ENCODE data around the gene MTSS2.

The MTSS2 gene

DNA sequence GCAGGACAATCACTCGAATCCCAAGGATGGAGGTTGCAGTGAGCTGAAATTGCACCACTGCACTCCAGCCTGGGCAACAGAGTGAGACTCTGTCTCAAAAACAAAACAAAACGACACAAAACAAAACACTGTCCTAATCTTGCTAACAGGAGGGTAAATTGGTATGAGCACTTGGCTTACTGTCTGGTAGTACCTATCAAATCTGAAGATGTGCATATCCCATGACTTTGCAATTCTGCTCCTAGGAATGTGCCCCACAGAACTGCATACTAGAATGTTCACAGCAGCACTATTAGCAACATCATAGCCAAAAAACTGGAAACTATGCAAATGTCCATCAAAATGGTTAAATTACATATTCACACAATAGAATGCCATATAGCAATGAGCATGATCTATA is 15.7 kb downstream of the MTSS2 start:
- no peak for DNase-seq

DNA sequence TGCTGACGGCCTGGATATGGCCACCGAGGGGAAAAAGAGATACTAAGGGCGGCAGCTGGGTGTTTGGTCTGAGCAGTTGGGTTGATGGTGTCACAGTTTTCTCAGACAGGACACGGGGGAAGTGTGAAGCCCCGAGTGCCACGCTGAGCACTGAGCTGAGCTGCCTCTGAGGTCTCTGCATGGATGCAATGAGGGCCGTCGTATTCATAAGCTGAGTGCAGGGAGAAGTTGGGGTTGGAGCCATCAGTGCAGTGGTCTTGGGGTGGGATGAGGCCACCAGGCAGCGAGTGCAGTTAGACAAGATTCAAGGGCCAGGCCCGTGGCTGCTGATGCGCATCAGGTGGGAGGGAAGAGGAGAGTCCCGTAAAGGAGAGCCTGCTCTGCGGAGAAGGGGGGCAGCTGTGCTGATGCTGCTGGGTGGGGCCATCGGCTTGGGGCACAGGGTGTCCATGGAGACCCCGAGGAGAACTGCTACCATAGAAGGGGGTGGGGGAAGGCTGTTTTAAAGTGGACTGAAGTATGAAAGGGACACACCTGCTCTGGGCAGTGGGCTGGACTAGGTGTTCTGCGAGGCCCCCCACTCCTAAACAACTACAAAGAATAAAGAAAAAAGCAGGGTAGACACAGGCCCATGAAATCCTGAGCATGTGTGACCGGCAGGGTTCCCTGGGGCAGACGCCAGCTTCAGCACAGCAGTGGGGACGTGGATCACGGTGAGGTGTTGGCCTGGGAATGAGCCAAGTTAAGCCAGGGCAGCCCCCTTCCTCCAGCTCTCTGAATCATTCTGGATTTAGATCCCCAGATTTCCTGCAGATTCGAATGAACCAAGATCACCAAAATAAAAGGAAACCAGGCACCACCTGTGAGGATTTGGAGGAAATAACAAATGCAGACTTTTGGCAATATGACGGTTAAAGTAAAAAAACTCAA is 19.8 kb downstream of the MTSS2 start:
- no peak for DNase-seq

DNA sequence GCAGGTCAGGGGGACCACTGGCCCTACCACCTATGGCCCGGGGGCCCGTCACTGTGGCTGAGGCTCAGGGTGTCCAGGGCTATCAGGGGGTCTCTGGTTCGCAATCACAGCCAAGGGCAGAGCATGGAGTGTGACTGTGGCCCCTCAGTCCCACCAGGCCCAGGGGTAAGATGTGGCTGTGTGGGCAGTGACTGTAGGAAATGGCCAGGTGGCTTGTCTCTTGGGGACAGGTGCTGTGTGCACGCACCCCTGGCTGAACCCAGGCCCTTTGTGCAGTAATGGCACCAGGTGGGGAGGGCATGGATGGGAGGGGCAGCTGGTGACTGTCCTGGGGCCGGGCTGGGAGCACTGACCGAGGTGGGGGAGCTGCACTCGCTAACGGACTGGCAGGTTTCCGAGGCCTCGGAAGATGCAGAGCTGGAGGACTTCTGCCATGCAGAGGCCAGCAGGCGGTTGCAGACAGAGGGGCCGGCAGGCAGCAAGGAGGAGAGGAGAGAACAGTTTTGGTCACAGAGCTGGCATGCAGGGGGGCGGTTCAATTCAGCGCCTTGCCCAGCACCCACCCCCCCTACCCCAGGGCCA is 20.6 kb downstream of the MTSS2 start:
- no peak for DNase-seq

DNA sequence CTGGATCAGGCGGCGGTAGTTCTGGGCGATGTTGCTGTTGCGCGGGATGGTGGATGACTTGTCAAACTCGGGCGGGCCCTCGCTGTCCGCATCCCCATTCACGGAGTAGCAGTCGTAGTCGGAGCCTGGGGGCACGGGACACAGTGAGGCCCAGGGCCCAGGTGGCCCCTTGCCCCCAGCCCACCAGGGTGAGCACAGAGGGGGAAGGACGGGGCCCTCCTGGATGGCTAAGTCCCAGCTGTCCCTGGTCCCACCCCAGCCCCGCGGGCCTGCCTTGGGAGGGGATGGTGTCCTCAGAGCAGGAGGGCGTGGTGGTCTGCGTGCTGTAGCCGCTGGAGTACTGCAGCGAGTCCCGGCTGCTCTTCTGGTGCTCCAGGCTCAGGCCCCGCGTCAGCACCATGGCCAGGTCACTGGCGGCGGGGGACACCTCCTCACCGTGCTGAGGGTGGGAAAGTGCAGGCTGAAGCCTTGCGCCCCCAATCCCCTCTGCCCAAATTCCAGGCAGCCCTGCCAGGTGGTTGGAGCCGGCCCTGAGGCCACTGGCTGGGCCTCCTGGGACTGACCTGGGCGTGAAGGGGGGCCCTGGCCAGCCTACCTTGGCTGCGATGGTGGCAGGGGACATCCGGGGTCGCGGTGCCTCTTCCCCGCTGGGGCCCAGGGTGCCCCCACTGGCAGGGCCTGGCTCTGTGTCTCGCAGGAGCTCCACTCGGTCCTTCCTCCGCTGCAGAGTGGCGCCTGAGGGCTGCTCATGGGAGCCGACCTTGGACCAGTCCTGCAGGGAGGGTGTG is 21.3 kb downstream of the MTSS2 start:
- no peak for DNase-seq

DNA sequence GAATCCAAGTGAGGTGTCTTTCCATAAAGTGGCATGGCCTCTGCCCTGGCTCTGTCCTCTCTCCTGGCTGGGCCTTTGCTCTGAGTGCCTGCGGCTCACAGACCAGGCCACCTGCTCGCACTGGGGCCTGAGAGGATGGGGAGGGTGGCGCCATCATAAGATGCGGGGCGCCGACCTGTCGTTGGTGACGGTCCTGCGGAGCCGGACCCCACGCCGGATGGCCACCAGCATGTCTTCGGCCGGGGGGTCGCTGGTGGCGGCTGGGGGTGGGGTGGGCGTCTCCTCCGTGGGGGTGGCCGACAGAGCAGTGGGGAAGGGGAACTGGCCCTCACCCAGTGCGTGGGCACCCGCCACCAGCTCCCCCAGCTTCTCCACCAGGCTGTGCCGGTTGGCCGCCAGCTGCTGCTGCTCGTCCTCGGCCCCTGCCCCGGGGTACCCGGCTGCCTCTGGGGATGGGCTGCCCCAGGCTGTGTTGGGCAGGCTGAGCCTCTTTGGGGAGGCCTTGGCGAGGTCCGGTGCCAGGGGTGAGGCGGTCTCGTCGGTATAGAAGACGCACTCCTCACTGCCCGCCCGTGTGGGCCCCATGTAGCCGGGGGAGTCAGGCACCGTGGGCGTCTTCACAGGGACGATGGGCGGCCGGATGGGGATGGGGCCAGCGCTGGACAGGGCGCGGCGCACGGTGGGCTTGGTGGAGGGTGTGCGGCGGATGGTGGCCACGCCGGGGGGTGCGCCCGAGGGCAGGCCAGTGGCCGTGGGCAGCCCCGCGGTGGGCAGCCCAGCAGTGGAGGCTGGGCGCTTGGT is 22.1 kb downstream of the MTSS2 start:
- no peak for DNase-seq

DNA sequence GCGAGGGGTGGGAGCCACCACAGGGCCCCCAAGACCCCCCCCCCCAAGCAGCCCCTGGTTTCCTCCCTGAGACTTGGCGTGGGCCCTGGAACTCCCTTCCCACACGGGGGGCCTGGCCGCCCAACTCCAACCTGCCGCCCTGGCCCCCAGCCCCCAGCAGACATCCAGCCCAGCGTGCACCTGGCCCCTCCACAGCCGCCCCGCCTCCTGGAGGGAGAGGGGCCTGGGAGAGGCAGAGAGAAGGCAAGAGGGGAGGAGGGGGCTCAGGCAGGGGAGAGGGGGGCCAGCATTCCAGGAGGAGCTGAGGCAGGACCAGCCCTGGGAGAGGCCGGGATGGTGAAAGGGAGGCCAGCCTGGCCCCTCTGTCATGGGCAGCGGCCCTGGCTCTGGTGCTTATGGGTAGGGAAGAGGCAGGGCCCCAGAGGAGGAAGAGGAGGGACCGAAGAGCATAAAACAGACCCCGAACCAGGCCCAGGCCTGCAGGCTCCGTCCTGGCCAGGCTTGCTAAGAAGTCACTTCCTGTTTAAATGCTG is 22.8 kb downstream of the MTSS2 start:
- no peak for DNase-seq

DNA sequence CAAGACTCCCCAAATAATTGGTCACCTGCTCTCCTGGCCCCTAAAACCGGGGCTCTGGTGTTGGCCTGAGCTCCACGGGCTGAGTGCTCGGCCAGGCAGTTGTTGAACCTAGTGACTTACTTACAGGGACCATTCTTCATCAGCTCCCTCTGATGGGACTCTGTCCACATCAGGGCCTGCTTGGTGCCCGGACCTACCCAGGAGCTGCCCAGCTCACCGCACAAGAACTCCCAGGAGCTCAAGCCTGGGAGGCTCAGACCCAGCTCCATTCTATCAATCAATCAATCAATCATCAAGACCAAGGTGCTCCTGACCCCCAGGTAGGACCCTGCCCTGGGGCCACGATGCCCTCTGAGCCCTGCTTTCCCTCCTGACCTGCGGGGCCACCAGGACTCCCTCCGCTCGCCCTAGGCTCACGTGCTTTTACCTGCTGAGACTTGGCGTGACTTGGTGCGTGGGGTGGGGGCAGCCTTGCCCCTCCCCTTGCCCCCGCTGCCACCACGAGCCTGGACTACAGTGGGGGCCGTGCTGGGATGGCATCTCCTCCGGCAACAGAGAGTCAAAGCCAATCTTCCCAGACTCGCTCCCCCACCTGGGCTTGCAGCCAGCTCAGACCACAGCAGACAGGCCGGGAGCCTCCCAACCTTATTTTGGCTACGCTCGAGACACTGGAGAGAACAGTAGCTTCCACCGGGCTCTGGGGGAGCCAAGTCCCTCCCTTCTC is 23.8 kb downstream of the MTSS2 start:
- no peak for DNase-seq

DNA sequence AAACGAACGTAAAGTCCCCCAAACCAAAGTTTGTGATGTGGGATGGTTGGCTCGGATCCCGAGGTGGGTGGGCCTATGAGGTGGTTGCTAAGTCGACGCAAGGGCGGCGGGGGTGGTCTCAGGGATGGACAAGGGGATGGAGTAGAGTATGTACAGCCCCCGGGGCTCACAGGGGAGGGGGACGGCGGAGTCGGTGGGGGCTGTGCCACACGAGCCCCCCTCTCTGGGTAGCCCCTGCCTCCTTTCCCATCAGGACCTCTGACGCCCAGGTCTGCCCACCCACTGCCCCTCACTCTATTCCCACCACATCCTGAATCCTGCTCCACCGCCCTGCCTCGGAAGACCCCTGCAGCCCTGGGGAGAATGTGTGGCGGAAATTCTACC is 24.3 kb downstream of the MTSS2 start:
- DNase-seq: no peak

DNA sequence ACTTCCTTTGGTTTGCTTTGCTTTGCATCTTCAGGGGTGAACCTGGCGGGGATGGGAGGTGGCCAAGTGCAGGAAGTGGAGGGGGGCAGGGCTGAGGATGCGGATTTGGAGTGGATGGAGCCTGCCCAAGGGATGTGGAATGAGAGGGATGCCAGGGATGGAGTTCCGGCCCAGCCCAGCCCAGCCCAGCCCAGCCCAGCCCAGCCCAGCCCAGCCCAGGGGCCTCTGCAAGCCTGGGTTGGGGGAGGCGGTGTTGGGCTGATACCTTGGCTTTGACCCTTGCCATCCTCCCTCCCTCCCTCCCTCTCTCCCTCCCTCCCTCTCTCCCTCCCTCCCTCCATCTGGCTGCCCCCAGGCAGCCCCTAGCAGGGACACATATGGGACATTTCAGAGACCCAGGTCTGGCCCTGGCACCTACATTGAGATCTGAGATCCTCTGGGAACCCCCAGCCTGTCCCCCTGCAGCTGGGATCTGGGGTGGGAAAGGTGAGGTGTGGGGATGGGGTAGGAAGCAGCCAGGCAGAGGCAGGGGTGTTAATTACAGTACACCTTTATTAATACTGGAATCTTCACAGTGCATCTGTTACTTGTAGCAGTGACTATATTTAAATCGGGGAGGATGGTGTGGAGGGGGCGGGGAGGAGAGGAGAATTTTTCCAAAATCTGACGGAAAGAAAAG is 25.0 kb downstream of the MTSS2 start:
- DNase-seq: no peak

DNA sequence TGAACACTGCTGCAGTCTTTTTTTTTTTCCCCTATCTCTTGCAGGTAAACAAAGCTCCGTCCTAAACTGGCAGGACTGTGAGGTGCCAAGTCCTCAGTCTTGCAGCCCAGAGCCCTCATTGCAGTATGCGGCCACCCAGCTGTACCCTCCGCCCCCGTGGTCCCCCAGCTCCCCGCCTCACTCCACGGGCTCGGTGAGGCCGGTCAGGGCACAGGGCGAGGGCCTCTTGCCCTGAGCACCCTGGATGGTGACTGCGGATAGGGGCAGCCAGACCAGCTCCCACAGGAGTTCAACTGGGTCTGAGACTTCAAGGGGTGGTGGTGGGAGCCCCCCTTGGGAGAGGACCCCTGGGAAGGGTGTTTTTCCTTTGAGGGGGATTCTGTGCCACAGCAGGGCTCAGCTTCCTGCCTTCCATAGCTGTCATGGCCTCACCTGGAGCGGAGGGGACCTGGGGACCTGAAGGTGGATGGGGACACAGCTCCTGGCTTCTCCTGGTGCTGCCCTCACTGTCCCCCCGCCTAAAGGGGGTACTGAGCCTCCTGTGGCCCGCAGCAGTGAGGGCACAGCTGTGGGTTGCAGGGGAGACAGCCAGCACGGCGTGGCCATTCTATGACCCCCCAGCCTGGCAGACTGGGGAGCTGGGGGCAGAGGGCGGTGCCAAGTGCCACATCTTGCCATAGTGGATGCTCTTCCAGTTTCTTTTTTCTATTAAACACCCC is 25.7 kb downstream of the MTSS2 start:
- no peak for DNase-seq

DNA sequence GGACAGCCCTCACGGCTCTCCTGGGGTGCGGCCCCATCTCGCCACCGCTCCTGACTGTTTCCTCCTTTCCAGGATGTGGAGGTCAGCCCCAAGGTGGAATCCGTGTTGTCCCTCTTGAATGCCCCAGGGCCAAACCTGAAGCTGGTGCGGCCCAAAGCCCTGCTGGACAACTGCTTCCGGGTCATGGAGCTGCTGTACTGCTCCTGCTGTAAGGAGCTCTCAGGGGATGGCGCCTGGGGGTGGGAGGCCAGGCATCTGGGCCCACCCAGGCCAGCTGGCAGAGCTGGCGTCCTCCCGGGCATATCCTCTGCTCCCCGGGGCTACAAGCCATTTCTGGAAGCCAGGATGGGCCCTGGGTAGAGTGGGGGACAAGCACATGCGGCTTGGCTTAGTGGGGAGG is 26.3 kb downstream of the MTSS2 start:
- DNase-seq: no peak

DNA sequence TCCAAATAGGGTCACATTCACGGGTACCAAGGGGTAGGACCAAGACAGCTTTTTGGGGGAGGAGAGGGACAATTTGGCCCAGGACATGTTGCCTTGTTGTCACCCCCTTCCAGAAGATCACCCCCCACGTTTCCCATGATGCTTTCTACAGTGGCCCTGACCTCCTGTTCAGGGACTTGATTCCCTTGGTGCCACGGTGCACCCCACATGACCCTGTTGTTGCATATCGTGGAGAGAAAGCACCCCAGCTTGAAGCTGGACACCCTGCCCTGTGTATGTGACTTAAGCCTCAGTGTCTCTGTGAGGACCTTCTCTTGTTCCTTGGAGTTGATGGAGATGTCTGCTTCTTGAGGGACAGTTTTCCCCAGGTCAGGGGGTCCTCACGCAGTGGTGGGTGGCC is 26.9 kb downstream of the MTSS2 start:
- DNase-seq: no peak

DNA sequence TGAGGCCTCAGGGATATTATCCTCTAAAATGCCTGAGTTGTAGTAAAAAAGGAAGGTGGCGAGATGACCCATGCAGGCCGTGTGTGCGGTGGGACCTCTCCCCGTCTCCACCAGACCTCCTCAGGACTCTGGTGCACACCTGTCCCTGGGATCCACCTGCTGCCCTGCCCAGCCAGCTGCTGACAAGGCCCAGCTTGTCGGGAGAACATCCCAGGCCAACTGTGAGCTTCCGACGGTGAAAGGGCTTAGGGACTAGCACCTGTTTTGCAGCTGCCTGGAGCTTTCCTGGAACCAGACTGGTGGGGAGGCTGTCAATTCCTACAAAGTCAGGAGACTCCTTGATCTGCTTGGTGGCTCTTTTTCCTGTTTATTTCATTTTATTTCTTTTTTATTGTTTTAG is 27.9 kb downstream of the MTSS2 start:
- DNase-seq: no peak

DNA sequence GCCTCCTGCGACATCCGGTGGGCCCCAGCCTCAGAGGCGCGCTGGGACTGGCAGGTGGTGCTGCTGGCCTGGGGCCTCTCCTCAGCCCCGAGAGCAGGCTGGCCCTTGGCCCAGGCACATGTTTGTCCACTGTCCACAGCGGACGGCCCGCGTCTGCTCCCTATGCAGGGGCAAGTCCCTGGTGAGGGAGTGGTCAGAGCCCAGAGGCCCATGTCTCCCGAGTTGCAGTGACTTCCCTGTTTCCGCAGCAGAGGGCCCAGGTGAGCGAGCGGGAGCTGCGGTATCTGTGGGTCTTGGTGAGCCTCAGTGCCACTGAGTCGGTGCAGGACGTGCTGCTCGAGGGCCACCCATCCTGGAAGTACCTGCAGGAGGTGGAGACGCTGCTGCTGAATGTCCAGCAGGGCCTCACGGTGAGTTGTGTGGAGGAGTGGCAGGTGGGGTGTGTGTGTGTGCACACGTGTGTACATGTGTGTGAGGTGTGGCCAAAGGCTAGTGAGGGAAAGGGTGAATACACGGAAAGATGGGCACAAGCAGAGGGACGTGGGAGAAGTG is 29.1 kb downstream of the MTSS2 start:
- DNase-seq: no peak

DNA sequence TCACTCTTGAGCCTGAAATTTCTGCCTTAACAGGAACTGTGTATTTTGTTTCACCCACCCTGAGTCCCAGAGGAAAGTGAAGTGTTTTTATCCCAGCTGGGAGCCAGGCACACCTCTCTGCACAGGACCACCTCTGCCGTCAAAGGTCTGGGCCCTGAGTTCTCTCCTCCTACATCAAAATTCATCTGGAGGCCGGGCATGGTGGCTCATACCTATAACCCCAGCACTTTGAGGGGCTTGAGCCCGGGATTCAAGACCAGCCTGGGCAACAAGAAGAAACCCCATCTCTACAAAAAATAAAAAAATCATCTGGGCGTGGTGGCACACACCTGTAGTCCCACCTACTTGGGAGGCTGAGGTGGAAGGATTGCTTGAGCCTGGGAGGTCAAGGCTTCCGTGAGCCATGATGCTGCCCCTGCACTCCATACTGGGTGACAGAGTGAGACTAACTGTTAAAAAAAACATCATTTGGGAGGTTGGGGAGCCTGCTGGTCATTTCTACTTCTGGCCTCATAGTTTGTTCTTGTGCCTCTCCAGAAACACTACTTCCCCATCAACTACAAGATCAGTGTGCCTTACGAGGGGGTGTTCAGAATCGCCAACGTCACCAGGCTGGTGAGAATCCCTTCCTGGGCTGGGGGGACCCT is 29.7 kb downstream of the MTSS2 start:
- no peak for DNase-seq

DNA sequence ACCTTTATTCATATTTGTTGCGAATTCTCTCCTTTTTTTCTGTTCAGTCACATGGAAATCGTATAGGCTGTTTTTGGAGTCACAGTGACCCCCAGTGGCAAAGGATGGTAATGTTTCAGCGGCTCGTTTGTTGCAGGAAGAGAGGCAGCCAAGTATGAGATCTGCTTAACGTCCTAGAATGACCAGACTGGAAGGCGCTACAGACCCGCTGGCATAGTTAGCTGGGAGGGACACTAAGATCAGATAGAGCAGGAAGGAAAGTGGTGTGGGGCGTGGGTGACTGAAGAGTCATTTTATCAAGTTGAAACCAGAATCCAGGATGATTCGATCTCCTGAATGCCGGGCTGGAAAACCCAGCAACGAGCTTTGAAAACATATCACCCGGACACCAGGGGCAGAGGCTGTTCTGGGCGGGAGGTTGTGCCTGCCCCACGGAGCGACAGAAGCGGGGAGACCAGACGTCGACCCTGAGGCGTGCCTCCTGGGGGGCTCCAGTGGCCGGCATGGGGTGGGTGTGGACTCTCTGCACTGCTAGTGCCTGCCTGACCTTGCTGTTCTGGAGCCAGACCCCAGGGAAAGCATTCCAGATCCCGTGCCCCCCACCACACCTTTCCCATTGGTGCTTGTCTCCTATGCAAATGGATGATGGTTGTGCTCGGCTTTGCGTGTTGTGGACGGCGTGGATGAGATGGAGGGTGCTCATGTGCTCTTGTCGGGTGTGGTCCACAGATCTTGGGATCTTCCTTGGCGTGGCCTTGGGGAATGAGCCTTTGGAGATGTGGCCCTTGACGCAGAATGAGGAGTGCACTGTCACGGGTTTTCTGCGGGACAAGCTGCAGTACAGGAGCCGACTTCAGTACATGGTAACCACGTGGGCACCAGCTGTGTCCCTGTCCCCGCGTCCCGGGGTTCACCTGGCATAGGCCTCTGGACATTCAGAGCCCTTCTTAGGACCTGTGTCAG is 31.8 kb downstream of the MTSS2 start:
- DNase-seq: peak; percentile 82

DNA sequence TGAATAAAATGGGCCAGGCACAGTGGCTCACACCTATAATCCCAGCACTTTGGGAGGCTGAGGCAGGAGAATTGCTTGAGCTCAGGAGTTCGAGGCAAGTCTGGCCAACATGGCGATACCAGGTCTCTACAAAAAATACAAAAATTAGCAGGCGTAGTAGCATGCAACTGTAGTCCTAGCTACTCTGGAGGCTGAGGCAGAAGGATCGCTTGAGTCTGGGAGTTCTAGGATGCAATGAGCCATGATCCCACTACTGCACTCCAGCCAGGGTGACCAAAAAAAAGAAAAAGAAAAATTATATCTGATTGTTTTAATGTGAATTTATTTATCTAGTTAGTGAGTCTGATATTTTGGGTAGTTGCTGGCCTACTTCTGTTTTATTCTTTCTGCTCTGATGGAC is 32.4 kb downstream of the MTSS2 start:
- no peak for DNase-seq

DNA sequence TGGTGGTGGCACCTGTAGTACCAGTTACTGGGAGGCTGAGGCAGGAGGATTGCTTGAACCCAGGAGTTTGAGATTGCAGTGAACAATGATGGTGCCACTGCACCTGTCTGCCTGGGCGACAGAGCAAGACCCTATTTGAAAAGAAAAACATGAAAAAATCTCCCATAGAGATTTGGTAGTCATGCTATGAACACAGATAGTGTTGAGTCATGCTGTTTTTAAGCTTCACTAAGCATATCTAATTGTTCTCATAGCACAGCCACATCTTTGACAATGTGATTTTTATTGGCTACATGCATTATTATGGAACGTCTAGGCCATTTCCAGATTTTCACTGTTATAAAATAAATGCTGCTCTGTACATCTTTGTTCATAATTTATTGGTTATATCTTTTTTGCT is 33.5 kb downstream of the MTSS2 start:
- DNase-seq: no peak

DNA sequence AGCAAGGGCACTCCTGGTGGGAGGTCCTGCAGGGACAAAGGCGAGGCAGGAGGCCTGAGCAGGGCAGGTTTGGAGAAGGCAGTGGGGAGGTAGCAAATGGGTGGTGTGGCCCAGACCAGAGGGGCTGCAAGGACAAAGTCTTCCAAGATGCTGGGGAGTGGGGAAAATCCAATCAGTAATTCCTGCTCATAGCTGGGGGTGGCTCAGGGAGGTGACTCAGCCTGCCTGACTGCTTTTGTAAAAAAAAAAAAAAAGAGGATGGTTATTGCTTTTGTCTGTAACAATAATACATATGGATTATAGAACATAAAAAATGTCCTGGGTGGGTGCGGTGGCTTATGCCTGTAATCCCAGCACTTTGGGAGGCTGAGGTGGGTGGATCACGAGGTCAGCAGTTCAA is 34.3 kb downstream of the MTSS2 start:
- DNase-seq: no peak

Data from CD4-positive, alpha-beta T cell treated with Interleukin-17A for 4 hours (primary cell).